ENCODE measurements around the gene TRPC4.

GRCh38 chr13:37766502-37766901 is 103.1 kb downstream of the TRPC4 start:
- TF ChIP-seq CTCF (IDR thresholded peaks at IDR 0.05) (no peak), EP300 (IDR thresholded peaks at IDR 0.05; ENCODE audit: low read depth) (no peak)

All from transverse colon (tissue), 3 donors.